A673 (cell line): Measurements from ENCODE around the gene RAD21L1.

Experiments used
- EZH2 ChIP-seq: fragments of 200-600 bp; sonication (generic); IDR thresholded peaks from 2 replicates; pipeline ENCODE4 v1.6.1; 2017; ENCODE audit warnings: borderline replicate concordance, low read depth, mild to moderate bottlenecking, mixed read lengths, antibody characterized with exemption, low read length; ENCODE audit not compliant: poor library complexity, severe bottlenecking
- TF ChIP-seq, protein P1 (sequence below): fragments of 300-800, 200-600 bp; sonication (generic); conservative IDR thresholded peaks from 2 replicates; pipeline ENCODE4 v1.5.1; 2017; ENCODE audit warnings: low read depth, mild to moderate bottlenecking, antibody characterized with exemption, low read length, moderate library complexity, mixed read lengths

DNA sequence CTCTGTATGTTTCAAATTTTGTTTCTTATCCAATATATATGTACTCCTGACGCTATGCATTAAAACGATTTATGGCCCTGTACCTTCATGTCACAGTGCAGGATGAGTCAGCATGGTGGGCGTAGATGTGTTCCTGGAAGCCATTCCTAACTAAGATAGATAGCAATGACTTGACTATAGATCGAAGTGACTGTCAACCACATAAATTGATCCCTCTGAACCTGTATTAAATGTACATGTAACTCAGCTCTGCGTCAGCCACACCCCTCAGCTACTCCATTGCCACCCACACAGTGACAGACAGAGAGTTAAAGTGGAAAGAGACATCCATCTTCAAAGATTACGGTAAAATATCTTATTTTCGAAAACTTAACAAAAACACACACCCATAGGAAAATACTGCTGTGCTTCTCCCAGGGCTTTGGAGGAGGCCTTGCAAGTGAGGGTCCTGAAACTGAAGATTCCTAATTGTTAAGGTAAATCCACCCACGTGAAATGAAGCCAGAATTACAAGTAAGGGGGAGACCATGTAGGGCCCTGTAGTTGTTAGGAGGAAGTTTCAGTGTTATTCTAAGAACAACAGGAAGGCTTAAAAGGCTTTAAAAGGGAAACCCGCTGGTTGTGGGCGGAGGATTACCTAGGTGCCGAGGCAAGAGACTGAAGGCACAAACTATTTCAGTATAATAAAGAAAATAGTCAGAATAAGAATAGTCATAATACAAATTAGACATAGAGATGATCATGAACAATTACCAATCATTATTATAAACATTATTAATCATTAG is 10.3 kb upstream of the RAD21L1 start:
- TF ChIP-seq EZH2 = no peak
- TF ChIP-seq, protein P1, sequence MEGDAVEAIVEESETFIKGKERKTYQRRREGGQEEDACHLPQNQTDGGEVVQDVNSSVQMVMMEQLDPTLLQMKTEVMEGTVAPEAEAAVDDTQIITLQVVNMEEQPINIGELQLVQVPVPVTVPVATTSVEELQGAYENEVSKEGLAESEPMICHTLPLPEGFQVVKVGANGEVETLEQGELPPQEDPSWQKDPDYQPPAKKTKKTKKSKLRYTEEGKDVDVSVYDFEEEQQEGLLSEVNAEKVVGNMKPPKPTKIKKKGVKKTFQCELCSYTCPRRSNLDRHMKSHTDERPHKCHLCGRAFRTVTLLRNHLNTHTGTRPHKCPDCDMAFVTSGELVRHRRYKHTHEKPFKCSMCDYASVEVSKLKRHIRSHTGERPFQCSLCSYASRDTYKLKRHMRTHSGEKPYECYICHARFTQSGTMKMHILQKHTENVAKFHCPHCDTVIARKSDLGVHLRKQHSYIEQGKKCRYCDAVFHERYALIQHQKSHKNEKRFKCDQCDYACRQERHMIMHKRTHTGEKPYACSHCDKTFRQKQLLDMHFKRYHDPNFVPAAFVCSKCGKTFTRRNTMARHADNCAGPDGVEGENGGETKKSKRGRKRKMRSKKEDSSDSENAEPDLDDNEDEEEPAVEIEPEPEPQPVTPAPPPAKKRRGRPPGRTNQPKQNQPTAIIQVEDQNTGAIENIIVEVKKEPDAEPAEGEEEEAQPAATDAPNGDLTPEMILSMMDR = no peak
